Choroid plexus epithelial cell (primary cell): ENCODE data around the gene COQ3.
A peak's percentile ranks its signal among the peaks of the same experiment; 100 is the strongest.

ENCODE experiments used
- DNase-seq: peaks from one replicate; pipeline ENCODE4 v3.0.0-alpha.2; 2010; ENCODE audit warnings: low read depth
- H3K4me3 ChIP-seq: 2 replicates; pipeline ENCODE4 v1.5.1; 2011; ENCODE audit warnings: low read depth, mild to moderate bottlenecking, control low read depth, low read length, moderate library complexity
- TF ChIP-seq, protein P1 (sequence below): conservative IDR thresholded peaks from 2 replicates; pipeline ENCODE4 v1.5.1; 2011; ENCODE audit warnings: low read depth, mild to moderate bottlenecking, control low read depth, inconsistent platforms, low read length, moderate library complexity

The COQ3 gene

DNA sequence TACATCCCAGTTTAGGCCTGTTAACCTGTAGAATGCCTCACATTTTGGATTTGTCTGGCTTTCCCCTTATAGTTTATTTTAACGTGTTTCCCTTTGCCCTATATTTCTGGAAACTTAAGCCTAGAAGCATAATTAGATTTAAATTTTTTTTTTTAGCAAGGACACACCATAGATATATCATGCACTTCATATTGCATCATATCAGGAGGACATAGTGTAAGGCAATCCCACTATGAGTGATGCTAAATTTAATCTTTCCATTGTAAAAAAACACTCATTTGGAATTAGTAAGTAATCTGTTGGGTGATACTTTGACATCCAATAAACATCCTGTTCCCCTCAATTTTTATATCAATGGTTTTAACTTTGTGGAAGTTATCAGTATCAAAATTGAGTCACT, 34.2 kb downstream of the COQ3 start:
- no peak for DNase-seq
- TF ChIP-seq, protein P1, sequence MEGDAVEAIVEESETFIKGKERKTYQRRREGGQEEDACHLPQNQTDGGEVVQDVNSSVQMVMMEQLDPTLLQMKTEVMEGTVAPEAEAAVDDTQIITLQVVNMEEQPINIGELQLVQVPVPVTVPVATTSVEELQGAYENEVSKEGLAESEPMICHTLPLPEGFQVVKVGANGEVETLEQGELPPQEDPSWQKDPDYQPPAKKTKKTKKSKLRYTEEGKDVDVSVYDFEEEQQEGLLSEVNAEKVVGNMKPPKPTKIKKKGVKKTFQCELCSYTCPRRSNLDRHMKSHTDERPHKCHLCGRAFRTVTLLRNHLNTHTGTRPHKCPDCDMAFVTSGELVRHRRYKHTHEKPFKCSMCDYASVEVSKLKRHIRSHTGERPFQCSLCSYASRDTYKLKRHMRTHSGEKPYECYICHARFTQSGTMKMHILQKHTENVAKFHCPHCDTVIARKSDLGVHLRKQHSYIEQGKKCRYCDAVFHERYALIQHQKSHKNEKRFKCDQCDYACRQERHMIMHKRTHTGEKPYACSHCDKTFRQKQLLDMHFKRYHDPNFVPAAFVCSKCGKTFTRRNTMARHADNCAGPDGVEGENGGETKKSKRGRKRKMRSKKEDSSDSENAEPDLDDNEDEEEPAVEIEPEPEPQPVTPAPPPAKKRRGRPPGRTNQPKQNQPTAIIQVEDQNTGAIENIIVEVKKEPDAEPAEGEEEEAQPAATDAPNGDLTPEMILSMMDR, result no peak
- no peak overlapping the region for H3K4me3 ChIP-seq

DNA sequence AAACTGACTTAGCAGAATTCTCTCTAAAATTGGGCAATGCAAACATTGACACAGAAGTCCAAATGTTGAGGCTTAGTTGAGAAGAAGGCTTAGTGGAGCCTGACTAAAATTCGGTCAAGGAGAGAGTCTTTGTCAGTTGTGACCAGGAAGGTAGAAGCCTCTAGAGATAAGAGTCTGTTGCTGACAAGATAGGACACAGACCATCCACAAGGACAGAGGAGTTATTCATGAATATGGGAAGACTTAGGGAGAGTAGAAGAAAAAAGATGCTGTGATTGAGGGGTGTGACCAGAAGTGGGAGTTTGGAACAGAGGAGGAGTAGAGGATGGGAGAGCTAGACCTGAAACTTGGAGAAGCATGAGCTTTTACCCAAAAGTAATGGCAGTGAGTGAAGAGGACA, 37.4 kb downstream of the COQ3 start:
- no peak for DNase-seq
- no peak overlapping the region for H3K4me3 ChIP-seq
- TF ChIP-seq, protein P1, result no peak

DNA sequence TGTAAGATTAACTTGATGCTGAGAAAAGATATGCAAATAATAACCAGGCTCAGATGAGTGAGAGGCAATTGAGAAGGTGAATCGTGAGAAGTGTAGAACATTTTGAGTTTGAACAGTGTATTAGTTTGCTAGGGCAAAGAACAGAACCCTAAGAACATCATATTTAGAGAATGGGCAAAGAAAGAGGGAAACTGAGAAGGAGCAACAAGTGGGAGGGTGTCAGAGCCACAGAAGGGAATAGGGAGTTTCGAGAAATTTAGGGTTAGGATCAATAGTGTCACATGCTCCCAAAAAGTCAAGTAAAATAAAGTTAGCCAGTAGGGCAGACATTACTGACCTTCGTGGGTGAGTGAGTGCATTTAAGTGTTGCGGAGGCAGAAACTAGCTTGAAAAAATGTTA, 39.0 kb downstream of the COQ3 start:
- DNase-seq, result no peak
- TF ChIP-seq, protein P1, result no peak
- no peak overlapping the region for H3K4me3 ChIP-seq

DNA sequence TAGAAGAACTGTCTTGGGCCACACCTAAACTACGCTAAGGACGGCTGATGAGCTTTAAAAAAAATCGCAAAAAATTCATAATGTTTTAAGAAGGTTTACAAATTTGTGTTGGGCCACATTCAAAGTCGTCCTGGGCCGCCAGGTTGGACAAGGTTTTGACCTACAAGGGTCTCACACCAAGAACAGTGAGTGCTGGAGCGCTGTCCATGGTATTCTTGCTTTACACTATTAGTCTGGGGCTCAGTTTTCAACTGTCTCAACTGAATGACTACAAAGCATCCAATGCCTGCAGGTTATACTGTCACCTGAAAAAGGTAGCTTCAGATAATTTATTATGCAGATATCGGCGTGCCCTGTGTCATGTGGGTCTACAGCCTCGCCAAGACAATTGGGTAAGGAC, 40.9 kb downstream of the COQ3 start:
- DNase-seq, result peak; percentile 18
- H3K4me3 ChIP-seq, result no peak overlapping the region
- TF ChIP-seq, protein P1, result no peak

DNA sequence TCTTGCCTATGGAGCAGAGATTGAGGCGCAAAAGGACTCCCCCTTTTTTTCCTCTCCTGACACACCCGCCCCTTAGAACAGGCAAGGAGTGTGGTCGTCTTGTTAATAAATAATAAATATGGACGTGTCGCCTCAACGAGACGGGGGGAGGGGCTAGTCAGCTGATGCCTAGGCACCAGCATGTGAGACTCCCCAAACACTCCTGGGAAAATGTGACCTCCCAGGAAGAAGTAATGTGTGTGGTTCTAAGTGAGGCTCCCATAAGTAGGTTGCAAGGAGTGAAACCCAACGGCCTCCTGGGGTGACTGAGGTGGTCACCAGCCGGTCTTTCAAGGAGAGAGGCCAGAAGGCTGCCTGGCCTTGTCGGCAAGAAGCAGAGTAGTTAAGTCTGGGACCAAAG, 43.4 kb downstream of the COQ3 start:
- no peak for DNase-seq
- TF ChIP-seq, protein P1, result no peak
- H3K4me3 ChIP-seq, result peak overlapping the region; percentile 8

DNA sequence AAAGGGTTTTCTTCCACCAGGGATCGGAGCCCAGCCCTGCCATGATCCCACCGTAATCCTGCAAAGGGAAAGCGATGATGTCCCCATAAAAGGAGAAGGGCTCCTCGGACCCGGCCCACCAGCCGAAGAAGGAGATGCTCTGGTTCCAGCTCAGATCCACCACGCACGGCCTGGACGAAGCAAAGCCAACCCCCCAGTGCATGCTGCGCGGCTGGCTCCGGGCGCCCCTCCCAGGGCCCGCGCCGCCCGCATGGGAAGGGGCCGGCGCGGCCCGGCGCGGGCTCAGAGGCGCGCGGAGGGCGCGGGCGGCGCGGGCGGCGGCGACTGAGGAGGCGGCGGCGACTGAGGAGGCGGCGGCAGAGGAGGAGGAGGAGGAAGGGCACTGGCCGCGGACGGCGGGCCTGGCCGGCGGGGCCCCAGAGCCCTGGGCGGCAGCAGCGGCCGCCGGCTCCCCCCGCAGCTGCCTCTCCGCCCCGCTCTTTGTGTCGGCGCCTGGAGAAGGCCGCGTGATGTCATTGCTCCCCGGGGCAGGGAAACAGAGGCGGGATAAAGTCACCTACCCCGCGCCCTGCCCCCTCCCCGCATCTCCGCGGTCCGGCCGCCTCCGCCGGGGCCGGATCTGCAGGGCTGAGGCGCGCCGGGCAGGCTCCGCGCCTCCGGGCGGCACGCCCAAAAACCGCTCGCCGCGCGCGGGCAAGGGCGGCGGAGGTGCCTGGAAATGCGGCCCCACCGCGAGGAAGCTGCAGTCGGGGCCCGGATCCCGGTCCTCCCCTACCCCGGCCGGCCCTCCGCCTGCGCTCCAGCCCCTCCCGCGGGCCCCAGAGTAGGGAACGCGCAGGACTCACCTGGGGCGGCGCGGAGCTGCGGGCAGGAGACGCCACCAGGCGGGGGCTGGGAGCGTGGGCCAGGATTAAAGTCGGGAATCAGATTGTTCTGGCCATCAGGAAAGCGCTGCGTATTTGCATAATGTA, 44.5 kb downstream of the COQ3 start, which contains the start of gene FAXC:
TSS of gene FAXC (minus strand) at position 504 of the 971 bp plus-strand sequence. CDS start at position 202, 302 bp downstream.
- peak; percentile 21 for DNase-seq
- TF ChIP-seq, protein P1, result peak; percentile 30
- H3K4me3 ChIP-seq, result peak within 1 kb of the TSS; percentile 63
